Mesothelial cell of epicardium (in vitro differentiated cells): ENCODE data around the gene NOL3. TPM values are rescaled to one million over a fixed set of nuclear protein-coding genes. Genes with fewer than 3 reads are reported as not detected.
A peak's percentile ranks its signal among the peaks of the same experiment; 100 is the strongest.

ENCODE experiments used
- DNase-seq, 2 experiments: peaks; one replicate each; pipeline ENCODE4 v3.0.0; 2021; ENCODE audit warnings: low spot score in 2 of 2; ENCODE audit not compliant: unreplicated experiment in 2 of 2
- H3K27ac Mint-ChIP-seq: 2 replicates; pipeline ENCODE4 v1.8.0; 2021; ENCODE audit warnings: mixed read lengths
- H3K27me3 Mint-ChIP-seq: 2 replicates; pipeline ENCODE4 v1.8.0; 2021; ENCODE audit warnings: low read depth, mixed read lengths
- H3K36me3 Mint-ChIP-seq: 2 replicates; pipeline ENCODE4 v1.8.0; 2021; ENCODE audit warnings: mixed read lengths
- H3K4me1 Mint-ChIP-seq: 2 replicates; pipeline ENCODE4 v1.8.0; 2021; ENCODE audit warnings: mixed read lengths
- H3K4me3 Mint-ChIP-seq: 2 replicates; pipeline ENCODE4 v1.8.0; 2021; ENCODE audit warnings: mild to moderate bottlenecking, moderate library complexity, mixed read lengths
- H3K9me3 Mint-ChIP-seq: 2 replicates; pipeline ENCODE4 v1.8.0; 2021; ENCODE audit warnings: mixed read lengths
- CTCF ChIP-seq: fragments of 200-600 bp; sonication (generic); IDR thresholded peaks from one replicate; pipeline ENCODE4 v1.5.0; 2021; ENCODE audit warnings: antibody characterized with exemption; ENCODE audit not compliant: unreplicated experiment
- total RNA-seq: library from RNA; stranded (reverse); gene quantifications from 3 replicates; pipeline ENCODE4 v1.2.1, GENCODE V29; 2021

The NOL3 gene
- total RNA-seq, 1 donor from 2014 or later: 15.5 TPM

GRCh38 chr16:67177743-67178699 is 7.7 kb downstream of the NOL3 start:
- Mint-ChIP-seq H3K27me3 (peaks cover 33% of the 10 kb centered on the region), H3K4me3 (peak overlapping the region; percentile 58), H3K4me1 (peaks cover 24% of the 10 kb centered on the region), H3K9me3 (no peaks in the 10 kb centered on the region), H3K36me3 (peaks cover 3% of the 10 kb centered on the region), H3K27ac (no peak overlapping the region)
- no peak for DNase-seq
- no peak for TF ChIP-seq CTCF

GRCh38 chr16:67179421-67180080 is 9.2 kb downstream of the NOL3 start:
- Mint-ChIP-seq H3K27me3 (peaks cover 22% of the 10 kb centered on the region), H3K4me1 (peaks cover 16% of the 10 kb centered on the region), H3K9me3 (no peaks in the 10 kb centered on the region), H3K4me3 (no peak overlapping the region), H3K36me3 (peaks cover 3% of the 10 kb centered on the region), H3K27ac (no peak overlapping the region)
- no peak for TF ChIP-seq CTCF
- DNase-seq: no peak

- peaks cover 21% of the 10 kb centered on the region for H3K4me1 Mint-ChIP-seq
- H3K36me3 Mint-ChIP-seq: peaks cover 3% of the 10 kb centered on the region
- no peak for TF ChIP-seq CTCF
- no peak for DNase-seq
- peaks cover 23% of the 10 kb centered on the region for H3K27me3 Mint-ChIP-seq
- no peaks in the 10 kb centered on the region for H3K9me3 Mint-ChIP-seq
- no peak overlapping the region for H3K4me3 Mint-ChIP-seq
- H3K27ac Mint-ChIP-seq: no peak overlapping the region
Measured at GRCh38 chr16:67180166-67180565, 9.8 kb downstream of the NOL3 start.

GRCh38 chr16:67181346-67181745 is 11.0 kb downstream of the NOL3 start:
- no peak for TF ChIP-seq CTCF
- no peak overlapping the region for H3K4me3 Mint-ChIP-seq
- no peak overlapping the region for H3K27ac Mint-ChIP-seq
- peaks cover 23% of the 10 kb centered on the region for H3K27me3 Mint-ChIP-seq
- DNase-seq: no peak
- peaks cover 28% of the 10 kb centered on the region for H3K4me1 Mint-ChIP-seq
- H3K9me3 Mint-ChIP-seq: no peaks in the 10 kb centered on the region
- peaks cover 3% of the 10 kb centered on the region for H3K36me3 Mint-ChIP-seq

GRCh38 chr16:67182288-67182687 is 11.9 kb downstream of the NOL3 start:
- Mint-ChIP-seq H3K4me3 (no peak overlapping the region), H3K9me3 (no peaks in the 10 kb centered on the region), H3K4me1 (peaks cover 31% of the 10 kb centered on the region), H3K36me3 (peaks cover 3% of the 10 kb centered on the region), H3K27ac (no peak overlapping the region), H3K27me3 (peaks cover 22% of the 10 kb centered on the region)
- no peak for DNase-seq
- TF ChIP-seq CTCF: no peak
